Right renal pelvis (tissue), 4 donors: ENCODE results near the gene RTN1. TPM values are rescaled to one million over a fixed set of nuclear protein-coding genes. Genes with fewer than 3 reads are reported as not detected.

Experiments
- DNase-seq, 4 donors: peaks; one replicate each; pipeline ENCODE4 v3.0.0-alpha.2; 2013; ENCODE audit warnings: low read depth in 4 of 4, low spot score in 3 of 4, missing footprints in 1 of 4
- polyA plus RNA-seq, 4 donors: library from polyadenylated mRNA; unstranded; fragments of 120-200 nt; gene quantifications; one replicate each; pipeline ENCODE4 v1.2.1, GENCODE V29; 2013; ENCODE audit not compliant: insufficient read length in 4 of 4

Gene RTN1
- polyA plus RNA-seq, 4 donors: 3.2 to 6.9 (median 3.8) TPM

GRCh38 chr14:59634617-59635016 lies 236.0 kb downstream of the RTN1 start:
- DNase-seq: no peak

GRCh38 chr14:59633486-59633885 lies 237.1 kb downstream of the RTN1 start:
- DNase-seq: no peak

- no peak for DNase-seq
These were observed 238.2 kb downstream of the RTN1 start for GRCh38 chr14:59632381-59632780.

GRCh38 chr14:59631237-59631636 lies 239.3 kb downstream of the RTN1 start:
- no peak for DNase-seq

- no peak for DNase-seq
These were observed 240.2 kb downstream of the RTN1 start for GRCh38 chr14:59630288-59630963.

- no peak for DNase-seq
These were observed 240.9 kb downstream of the RTN1 start for GRCh38 chr14:59629444-59630287.

- DNase-seq: no peak
These were observed 243.5 kb downstream of the RTN1 start for GRCh38 chr14:59627011-59627520.

- no peak for DNase-seq
These were observed 247.9 kb downstream of the RTN1 start for GRCh38 chr14:59622631-59623030.

GRCh38 chr14:59619061-59619460 lies 251.5 kb downstream of the RTN1 start:
- no peak for DNase-seq

GRCh38 chr14:59601056-59601455 lies 269.5 kb downstream of the RTN1 start:
- DNase-seq: no peak

GRCh38 chr14:59600211-59600945 lies 270.2 kb downstream of the RTN1 start:
- no peak for DNase-seq

GRCh38 chr14:59595071-59595470 lies 275.5 kb downstream of the RTN1 start:
- DNase-seq: no peak

- DNase-seq: no peak
These were observed 278.8 kb downstream of the RTN1 start for GRCh38 chr14:59591641-59592370.

GRCh38 chr14:59588101-59588500 lies 282.5 kb downstream of the RTN1 start:
- DNase-seq: no peak

- DNase-seq: no peak
These were observed 284.6 kb downstream of the RTN1 start for GRCh38 chr14:59585891-59586554.

GRCh38 chr14:59583755-59584154 lies 286.8 kb downstream of the RTN1 start:
- no peak for DNase-seq

GRCh38 chr14:59582845-59583509 lies 287.6 kb downstream of the RTN1 start:
- no peak for DNase-seq

- DNase-seq: no peak
These were observed 288.4 kb downstream of the RTN1 start for GRCh38 chr14:59582161-59582560.

GRCh38 chr14:59580911-59581310 lies 289.7 kb downstream of the RTN1 start:
- no peak for DNase-seq
